Esophagus squamous epithelium (tissue), 5 donors: ENCODE measurements around the gene TSPAN18. TPM values are rescaled to one million over a fixed set of nuclear protein-coding genes. Genes with fewer than 3 reads are reported as not detected.

Source experiments
- DNase-seq: peaks from one replicate; lab custom pipeline; 2025; lab: John Stamatoyannopoulos, UW
- H3K27ac ChIP-seq, 4 donors: fragments of 200-600 bp; sonication (generic); one replicate each; pipeline ENCODE4 v1.5.1; 2016 to 2019; ENCODE audit warnings: mild to moderate bottlenecking in 1 of 4
- H3K27me3 ChIP-seq, 4 donors: fragments of 200-600 bp; sonication (generic); 1 replicate in 3 of 4; 2 replicates in 1 of 4; pipeline versions ENCODE4 v1.5.1 to v1.6.0; 2017 to 2021; ENCODE audit warnings: antibody characterized with exemption in 1 of 4
- H3K36me3 ChIP-seq, 3 donors: fragments of 200-600 bp; sonication (generic); one replicate each; pipeline ENCODE4 v1.5.1; 2016 to 2019
- H3K4me1 ChIP-seq, 3 donors: fragments of 200-600 bp; sonication (generic); one replicate each; pipeline ENCODE4 v1.5.1; 2017 to 2019
- H3K4me3 ChIP-seq, 4 donors: fragments of 200-600 bp; sonication (generic); 1 replicate in 3 of 4; 2 replicates in 1 of 4; pipeline ENCODE4 v1.5.1; 2016 to 2019; ENCODE audit warnings: mild to moderate bottlenecking in 2 of 4, moderate library complexity in 1 of 4
- H3K9me3 ChIP-seq, 3 donors: fragments of 200-600 bp; sonication (generic); one replicate each; pipeline ENCODE4 v1.5.1; 2016 to 2019
- CTCF ChIP-seq, 6 experiments: fragments of 450-650 bp in 4 of 6; fragments of 200-600 bp in 2 of 6; sonication (generic) in 2 of 6; IDR thresholded peaks; one replicate each; pipeline ENCODE4 v1.5.1; 2016 to 2019; ENCODE audit warnings: antibody characterized with exemption in 6 of 6, mild to moderate bottlenecking in 4 of 6, moderate library complexity in 4 of 6
- POLR2A ChIP-seq, 4 donors: fragments of 450-650 bp; IDR thresholded peaks; one replicate each; pipeline ENCODE4 v1.6.1; 2017; ENCODE audit warnings: antibody characterized with exemption in 4 of 4, mild to moderate bottlenecking in 4 of 4, moderate library complexity in 3 of 4
- WGBS, 2 donors: methylation state at CpG; one replicate each; pipeline ENCODE4 v1.1.5; 2018; 5-methylcytosine and 5-hydroxymethylcytosine counted together
- intact Hi-C: fragments of 100-400 bp; cut with DNase I; formaldehyde crosslinking; loops from one replicate; pipeline ENCODE4 v1.15.0; 2022
- total RNA-seq, 4 donors: library from RNA; depleted of rRNA; stranded (reverse); fragments of >200 nt; gene quantifications; one replicate each; pipeline ENCODE4 v1.1.0, GENCODE V29; 2016
- donor health status: DM: yes; HTN: yes; CAD: no.

The TSPAN18 gene
- total RNA-seq, 4 donors from 2014 or later: 0.80 to 4.4 (median 2.0) TPM

GRCh38 chr11:44914105-44914504, 187.3 kb downstream of the TSPAN18 start:
- Histone ChIP-seq H3K4me1 (peaks cover 0 to 25% (median 0%) of the 10 kb centered on the region in 3 donors), H3K27ac (no peak overlapping the region), H3K27me3 (peaks cover 0 to 5% (median 0%) of the 10 kb centered on the region in 4 donors), H3K4me3 (no peak overlapping the region), H3K9me3 (no peaks in the 10 kb centered on the region), H3K36me3 (no peaks in the 10 kb centered on the region)
- intact Hi-C loops: loop anchor here (5.0 kb wide), 2 partner anchors 187 to 292 kb away; partner anchors contain the start of gene TSPAN18
- WGBS, 2 donors: 60 to 68% methylated on average over 2 of the region's 2 CpGs
- DNase-seq: no peak
- TF ChIP-seq CTCF (IDR thresholded peaks at IDR 0.05) (no peak), POLR2A (IDR thresholded peaks at IDR 0.05) (no peak)

GRCh38 chr11:44915004-44915403, 188.2 kb downstream of the TSPAN18 start:
- Histone ChIP-seq H3K27ac (no peak overlapping the region), H3K4me3 (no peak overlapping the region), H3K9me3 (no peaks in the 10 kb centered on the region), H3K4me1 (peaks cover 0 to 25% (median 0%) of the 10 kb centered on the region in 3 donors), H3K36me3 (no peaks in the 10 kb centered on the region), H3K27me3 (peaks cover 0 to 5% (median 0%) of the 10 kb centered on the region in 4 donors)
- TF ChIP-seq CTCF (IDR thresholded peaks at IDR 0.05): no peak
- TF ChIP-seq POLR2A (IDR thresholded peaks at IDR 0.05): no peak
- WGBS, 2 donors: no CpG with 5 or more reads among the region's 10 CpGs
- intact Hi-C loops: no loop called here
- no peak for DNase-seq

GRCh38 chr11:44915621-44916020, 188.9 kb downstream of the TSPAN18 start:
- intact Hi-C loops: no loop called here
- TF ChIP-seq POLR2A (IDR thresholded peaks at IDR 0.05): no peak
- TF ChIP-seq CTCF (IDR thresholded peaks at IDR 0.05): no peak
- no peak for DNase-seq
- no peaks in the 10 kb centered on the region for H3K36me3 ChIP-seq
- WGBS, 2 donors: 54% methylated on average over 4 of the region's 10 CpGs; no CpG with 5 or more reads in 1 of the 2 donors
- peaks cover 0 to 24% (median 0%) of the 10 kb centered on the region in 3 donors for H3K4me1 ChIP-seq
- H3K9me3 ChIP-seq: no peaks in the 10 kb centered on the region
- H3K27ac ChIP-seq: no peak overlapping the region
- H3K4me3 ChIP-seq: no peak overlapping the region
- H3K27me3 ChIP-seq: peaks cover 0 to 5% (median 0%) of the 10 kb centered on the region in 4 donors

DNA sequence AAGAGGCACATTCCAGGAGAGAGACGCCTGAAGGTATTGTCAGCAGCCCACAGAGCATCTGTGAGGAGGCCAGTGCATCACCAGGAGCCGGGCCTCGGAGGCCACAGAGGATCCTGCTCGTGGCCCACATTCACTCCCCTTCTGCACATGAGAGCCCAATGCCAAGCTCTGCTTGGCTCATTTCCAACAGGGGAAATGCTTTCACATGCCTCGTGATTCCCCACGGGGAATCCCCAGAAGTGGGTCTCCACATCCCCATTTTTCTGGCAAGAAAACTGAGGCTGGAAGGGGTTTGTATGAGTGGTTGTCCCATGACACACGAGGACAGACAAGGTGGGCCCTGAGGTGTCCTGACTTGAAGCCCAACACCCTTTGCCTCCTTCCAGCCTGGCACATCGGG, 189.6 kb downstream of the TSPAN18 start:
- Histone ChIP-seq H3K36me3 (no peaks in the 10 kb centered on the region), H3K9me3 (no peaks in the 10 kb centered on the region), H3K4me3 (no peak overlapping the region), H3K4me1 (peaks cover 0 to 17% (median 0%) of the 10 kb centered on the region in 3 donors), H3K27ac (no peak overlapping the region), H3K27me3 (peaks cover 0 to 5% (median 0%) of the 10 kb centered on the region in 4 donors)
- 55 to 67% methylated on average over 2 to 6 of the region's 8 CpGs for WGBS, 2 donors
- no peak for DNase-seq
- intact Hi-C loops: no loop called here
- TF ChIP-seq POLR2A (IDR thresholded peaks at IDR 0.05) (no peak), CTCF (IDR thresholded peaks at IDR 0.05) (no peak)

- no peaks in the 10 kb centered on the region for H3K9me3 ChIP-seq
- TF ChIP-seq POLR2A (IDR thresholded peaks at IDR 0.05): no peak
- TF ChIP-seq CTCF (IDR thresholded peaks at IDR 0.05): no peak
- H3K4me1 ChIP-seq: peaks cover 0 to 12% (median 0%) of the 10 kb centered on the region in 3 donors
- H3K4me3 ChIP-seq: no peak overlapping the region
- no peaks in the 10 kb centered on the region for H3K36me3 ChIP-seq
- H3K27ac ChIP-seq: no peak overlapping the region
- H3K27me3 ChIP-seq: peaks cover 0 to 1% (median 0%) of the 10 kb centered on the region in 4 donors
- DNase-seq: no peak
- WGBS, 2 donors: 49 to 57% methylated on average over 2 to 4 of the region's 10 CpGs
- intact Hi-C loops: no loop called here
These were observed 190.1 kb downstream of the TSPAN18 start for GRCh38 chr11:44916801-44917385.
